Measurements from ENCODE around the gene CELSR1.

Gene CELSR1

GRCh38 chr22:46457502-46458488 lies 79.6 kb downstream of the CELSR1 start:
- no peak for DNase-seq

GRCh38 chr22:46456818-46457163 lies 80.6 kb downstream of the CELSR1 start:
- DNase-seq = no peak

- DNase-seq = no peak
Measured at GRCh38 chr22:46455446-46455845, 82.0 kb downstream of the CELSR1 start.

- no peak for DNase-seq
Measured at GRCh38 chr22:46454504-46455269, 82.7 kb downstream of the CELSR1 start.

GRCh38 chr22:46453829-46454503 lies 83.5 kb downstream of the CELSR1 start:
- DNase-seq = no peak

GRCh38 chr22:46453006-46453828 lies 84.2 kb downstream of the CELSR1 start:
- DNase-seq = no peak

GRCh38 chr22:46452195-46453005 lies 85.0 kb downstream of the CELSR1 start:
- no peak for DNase-seq

- no peak for DNase-seq
Measured at GRCh38 chr22:46451741-46452140, 85.7 kb downstream of the CELSR1 start.

GRCh38 chr22:46450931-46451561 lies 86.4 kb downstream of the CELSR1 start:
- DNase-seq = no peak

GRCh38 chr22:46449974-46450745 lies 87.3 kb downstream of the CELSR1 start:
- no peak for DNase-seq

- no peak for DNase-seq
Measured at GRCh38 chr22:46449116-46449691, 88.2 kb downstream of the CELSR1 start.

GRCh38 chr22:46448333-46448732 lies 89.1 kb downstream of the CELSR1 start:
- DNase-seq = no peak

GRCh38 chr22:46447906-46448305 lies 89.5 kb downstream of the CELSR1 start:
- DNase-seq = no peak

GRCh38 chr22:46446799-46447198 lies 90.6 kb downstream of the CELSR1 start:
- DNase-seq = no peak

GRCh38 chr22:46445771-46446420 lies 91.5 kb downstream of the CELSR1 start:
- DNase-seq = no peak

- DNase-seq = no peak
Measured at GRCh38 chr22:46444390-46444854, 93.0 kb downstream of the CELSR1 start.

- DNase-seq = no peak
Measured at GRCh38 chr22:46443850-46444389, 93.5 kb downstream of the CELSR1 start.

GRCh38 chr22:46442217-46442853 lies 95.1 kb downstream of the CELSR1 start:
- no peak for DNase-seq
